Colon (tissue), 2 donors: ENCODE measurements around the gene IL7R.
"Not testable (repeated sequence)": the region's sequence is repeated elsewhere in the genome, so short reads cannot be mapped to it uniquely, and the experiment has no call there.

Experiments used
- FAIRE-seq: peaks from 2 replicates; lab custom pipeline; 2012; peaks lifted over from hg19 to GRCh38; lab: Jason Lieb, UNC
- donor health status: control.
- donor health status: control.

The IL7R gene

DNA sequence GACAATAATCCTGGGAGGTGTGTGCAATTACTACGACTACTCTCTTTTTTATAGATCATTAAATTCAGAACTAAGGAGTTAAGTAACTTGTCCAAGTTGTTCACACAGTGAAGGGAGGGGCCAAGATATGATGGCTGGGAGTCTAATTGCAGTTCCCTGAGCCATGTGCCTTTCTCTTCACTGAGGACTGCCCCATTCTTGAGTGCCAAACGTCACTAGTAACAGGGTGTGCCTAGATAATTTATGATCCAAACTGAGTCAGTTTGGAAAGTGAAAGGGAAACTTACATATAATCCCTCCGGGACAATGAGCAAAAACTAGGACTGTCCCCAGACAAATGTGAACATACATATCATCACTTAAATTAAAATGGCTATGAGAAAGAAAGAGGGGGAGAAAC, 20.2 kb downstream of the IL7R start:
- no peak for FAIRE-seq

DNA sequence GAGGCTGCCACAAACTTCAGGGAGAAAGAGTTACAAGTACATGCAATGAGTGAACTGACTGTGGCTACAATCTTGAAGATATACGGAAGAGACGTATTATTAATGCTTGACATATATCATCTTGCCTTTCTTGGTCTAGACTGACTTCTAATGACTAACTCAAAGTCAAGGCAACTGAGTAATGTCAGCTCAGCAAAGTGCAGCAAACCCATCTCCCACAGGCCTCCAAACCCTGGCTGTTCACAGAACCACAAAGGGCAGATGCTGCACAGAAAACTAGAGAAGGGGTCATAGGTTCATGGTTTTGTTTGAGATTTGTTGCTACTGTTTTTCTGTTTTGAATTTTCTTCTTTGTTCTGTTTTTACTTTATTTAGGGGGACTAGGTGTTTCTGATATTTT, 21.0 kb downstream of the IL7R start:
- no peak for FAIRE-seq

DNA sequence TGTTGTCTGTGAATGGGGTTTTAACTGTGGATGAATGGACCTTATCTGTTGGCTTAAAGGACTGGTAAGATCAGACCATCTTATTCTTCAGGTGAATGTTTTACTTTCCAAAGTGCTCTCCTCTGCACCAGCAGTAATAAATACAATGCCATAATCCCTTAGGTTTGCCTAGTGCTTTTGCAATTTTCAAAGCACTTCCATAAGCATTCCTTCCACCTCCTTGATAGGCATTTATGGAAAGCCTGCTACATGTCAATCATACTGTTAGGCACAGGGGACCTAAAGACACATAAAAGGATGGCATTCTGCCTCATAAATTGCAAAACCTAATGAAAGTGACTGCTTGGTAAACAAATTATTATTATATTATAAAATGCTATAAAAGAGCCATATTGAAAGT, 21.4 kb downstream of the IL7R start:
- no peak for FAIRE-seq

DNA sequence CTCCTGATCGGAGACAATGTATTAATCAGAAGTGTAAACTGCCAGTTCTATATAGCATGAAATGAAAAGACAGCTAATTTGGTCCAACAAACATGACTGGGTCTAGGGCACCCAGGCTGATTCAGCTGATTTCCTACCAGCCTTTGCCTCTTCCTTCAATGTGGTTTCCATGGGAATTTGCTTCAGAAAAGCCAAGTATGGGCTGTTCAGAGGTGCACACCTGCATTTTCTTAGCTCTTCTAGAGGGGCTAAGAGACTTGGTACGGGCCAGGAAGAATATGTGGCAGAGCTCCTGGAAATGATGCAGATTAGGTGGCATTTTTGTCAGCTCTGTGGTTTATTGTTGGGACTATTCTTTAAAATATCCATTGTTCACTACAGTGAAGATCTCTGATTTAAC, 22.4 kb downstream of the IL7R start:
- no peak for FAIRE-seq

DNA sequence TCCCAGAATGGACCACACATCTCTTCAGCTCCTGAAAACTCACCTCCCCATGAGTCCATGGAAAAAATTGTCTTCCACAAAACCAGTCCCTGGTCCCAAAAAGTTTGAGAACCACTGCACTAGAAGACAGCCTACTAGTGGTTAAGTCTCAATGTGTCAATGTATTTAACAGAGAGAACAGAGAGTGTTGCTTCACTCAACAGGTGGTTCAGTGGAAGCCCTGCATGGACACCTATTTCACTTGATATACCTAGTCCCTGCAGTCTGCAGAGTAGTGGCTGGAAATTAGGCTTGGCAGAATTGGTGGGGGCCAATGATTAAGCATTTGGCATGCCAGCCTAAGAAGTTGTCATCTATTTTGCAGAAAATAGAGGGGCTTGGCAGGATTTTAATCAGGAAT, 23.0 kb downstream of the IL7R start:
- no peak for FAIRE-seq

DNA sequence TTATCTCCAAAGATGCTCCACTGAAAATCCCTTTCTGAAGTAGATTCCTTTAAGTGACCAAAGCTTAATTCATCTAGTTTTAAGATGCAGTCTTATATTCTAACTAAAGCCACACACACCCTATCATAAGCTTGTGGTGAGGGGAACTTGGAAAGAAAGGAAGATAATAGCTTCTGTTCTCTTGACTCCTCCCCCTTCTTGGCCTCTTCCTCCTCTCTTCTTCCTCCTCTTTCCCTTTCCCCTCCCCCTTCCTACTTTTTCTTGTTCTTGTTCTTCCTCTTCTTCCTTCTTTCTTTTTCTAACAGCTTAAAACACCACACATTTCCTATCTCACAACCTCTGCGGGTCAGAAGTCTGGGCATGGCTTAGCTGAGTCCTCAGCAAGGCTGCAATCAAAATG, 23.5 kb downstream of the IL7R start:
- no peak for FAIRE-seq

DNA sequence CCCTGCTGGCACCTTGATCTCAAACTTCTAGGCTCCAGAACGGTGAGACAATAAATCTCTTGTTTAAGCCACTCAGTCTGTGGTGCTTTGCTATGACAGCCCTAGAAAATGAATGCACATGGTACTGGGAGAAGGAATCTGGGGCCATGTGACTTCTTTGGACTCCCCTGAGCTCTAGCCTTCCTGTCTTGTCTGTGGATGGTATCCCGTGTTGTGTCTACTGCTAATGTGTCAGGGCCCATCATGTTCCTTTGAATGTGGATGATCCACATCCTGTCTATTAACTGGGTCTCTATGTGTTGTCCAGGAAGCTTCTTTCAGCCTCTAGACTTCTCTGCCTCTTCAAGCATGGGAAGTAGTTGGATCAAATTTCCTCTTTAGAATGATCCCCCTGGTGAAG, 25.1 kb downstream of the IL7R start:
- no peak for FAIRE-seq

DNA sequence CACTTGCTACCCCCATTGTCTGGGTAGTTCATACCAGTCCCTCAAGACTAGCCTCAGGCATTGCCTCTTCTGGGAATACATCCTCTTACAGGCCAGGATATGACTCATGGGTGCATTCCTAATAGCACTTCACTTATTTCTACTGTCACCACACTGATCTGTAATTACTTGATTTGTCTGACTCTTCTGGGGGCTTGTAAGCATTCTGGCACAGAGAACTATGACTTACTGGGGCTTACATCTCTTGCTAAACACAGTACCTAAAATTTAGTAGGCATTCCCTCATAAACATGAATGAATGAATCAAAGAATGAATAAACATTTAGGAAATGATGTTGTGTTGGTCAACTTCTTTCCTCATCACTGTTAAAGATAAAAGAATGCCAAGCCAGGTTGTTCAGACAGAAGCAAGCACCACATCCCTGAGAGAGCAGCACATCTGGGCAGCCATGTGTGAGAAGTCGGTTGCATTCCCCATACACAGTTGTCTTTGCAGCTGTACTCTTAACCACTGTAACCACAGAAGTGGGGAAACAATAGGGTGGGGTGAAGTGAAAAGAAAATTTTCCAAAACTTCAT, 27.6 kb downstream of the IL7R start:
- no peak for FAIRE-seq

DNA sequence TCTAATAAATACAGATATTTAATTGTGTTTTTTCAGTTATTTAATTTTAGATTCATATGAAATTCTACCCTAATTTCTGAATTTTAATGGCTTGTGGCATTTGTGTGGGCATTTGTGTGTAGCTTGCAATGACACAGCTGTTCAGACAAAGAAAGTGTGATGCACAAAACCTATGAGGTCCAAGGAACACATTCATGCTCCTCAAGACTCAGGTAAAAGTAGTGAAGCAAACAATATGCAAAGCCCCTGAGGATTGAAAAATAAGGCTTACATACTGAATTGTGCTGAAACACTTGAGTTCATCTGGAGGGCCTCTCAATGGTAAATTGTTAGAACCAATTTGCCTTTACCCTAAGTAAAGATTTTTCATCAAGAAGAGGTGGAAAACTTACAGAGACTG, 28.1 kb downstream of the IL7R start:
- no peak for FAIRE-seq

DNA sequence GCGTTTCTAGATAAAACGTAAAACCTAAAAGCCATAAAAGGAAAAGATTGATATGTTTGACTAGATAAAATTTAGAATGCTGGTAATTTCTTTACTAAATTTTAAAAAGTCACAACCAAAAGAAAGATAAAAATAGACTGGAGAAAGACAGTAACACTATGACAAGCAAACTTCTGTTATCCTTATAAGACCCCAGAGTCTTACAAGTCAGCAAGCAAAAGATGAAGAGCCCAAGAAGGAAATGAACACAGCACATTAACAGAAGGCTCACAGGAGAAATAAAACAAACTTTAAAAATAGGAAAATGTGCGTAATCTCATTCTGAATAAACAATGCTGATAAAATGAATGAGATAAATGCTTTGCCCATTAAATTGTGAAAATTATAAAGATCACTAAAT, 29.7 kb downstream of the IL7R start:
- FAIRE-seq = no peak

DNA sequence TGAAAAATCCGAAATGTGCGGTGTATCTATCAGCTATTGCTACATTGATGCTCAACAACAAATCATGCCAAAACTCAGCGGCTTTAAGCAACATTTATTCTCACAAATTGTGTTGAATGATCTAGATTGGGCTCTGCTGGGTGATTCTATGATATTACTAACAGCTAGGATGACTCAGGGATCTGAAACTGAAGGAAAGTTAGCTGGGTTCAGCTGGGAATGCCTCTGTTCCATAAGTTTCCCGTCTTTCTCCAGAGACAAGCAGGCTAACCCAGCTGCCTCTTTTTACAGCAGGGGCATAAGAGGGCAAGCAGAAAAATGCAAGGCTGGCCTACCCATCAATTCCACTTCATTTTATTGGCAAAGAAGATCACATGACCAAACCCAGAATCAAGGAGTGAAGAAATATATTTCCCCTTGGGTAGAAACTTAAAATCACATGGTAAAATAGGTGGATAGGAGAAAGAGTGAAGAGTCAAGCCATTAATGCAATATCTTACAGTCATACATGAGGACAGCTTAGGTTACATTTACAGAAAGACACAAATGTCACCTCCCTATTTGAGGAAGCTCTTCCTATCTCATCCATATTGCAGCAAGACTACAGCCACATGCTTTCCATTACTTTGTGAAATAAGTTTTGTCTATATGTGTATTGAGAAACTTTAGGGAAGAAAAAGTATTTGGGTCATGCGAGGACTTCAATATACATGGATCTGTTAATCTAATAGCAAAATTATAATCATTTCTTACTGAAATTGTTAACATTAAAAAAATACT, 30.8 kb downstream of the IL7R start:
- no peak for FAIRE-seq

DNA sequence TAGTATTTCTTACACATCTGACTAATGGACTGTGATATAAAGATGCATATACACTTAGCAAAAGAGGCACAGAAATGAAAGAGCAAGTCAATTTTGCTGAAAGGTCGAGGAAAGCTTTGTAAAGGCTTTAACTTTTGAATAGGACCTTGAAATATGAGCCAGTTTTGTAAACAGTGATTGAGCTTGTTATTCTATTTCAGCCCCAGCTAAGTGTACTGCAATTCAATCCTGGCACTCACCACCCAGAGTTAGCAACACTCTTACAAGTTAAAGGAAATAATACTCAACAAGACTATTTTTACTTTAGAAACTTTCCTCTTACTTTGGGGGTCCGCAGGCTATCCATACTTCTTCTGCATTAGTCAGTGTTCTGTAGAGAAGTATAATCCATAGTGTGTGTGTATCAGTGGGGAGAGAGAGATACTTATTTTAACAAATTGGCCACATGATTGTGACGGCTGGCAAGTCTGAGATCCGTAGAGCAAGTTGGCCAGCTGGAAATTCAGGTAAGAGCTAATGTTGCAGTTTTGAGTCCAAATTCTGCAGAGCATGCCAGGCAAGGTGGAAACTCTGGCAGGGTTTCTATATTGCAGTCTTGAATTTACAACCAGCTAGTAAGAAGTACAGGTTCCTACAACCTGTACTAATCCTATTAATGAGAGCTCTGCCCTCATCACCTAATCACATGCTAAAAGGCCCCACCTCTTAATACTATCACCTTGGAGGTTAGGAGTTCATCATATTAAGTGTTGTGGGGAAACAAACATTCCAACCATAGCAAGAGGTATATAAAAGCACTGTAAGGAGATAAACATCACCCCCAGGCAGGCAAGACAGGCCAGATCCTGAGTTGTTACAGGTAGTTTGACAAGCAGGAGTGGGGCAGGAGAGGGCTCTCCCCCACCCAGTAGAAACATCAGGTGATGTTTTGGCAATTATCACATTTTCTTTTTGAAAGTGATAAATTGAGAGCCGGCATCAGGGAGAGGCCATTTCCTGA, 33.6 kb downstream of the IL7R start:
- FAIRE-seq = no peak

DNA sequence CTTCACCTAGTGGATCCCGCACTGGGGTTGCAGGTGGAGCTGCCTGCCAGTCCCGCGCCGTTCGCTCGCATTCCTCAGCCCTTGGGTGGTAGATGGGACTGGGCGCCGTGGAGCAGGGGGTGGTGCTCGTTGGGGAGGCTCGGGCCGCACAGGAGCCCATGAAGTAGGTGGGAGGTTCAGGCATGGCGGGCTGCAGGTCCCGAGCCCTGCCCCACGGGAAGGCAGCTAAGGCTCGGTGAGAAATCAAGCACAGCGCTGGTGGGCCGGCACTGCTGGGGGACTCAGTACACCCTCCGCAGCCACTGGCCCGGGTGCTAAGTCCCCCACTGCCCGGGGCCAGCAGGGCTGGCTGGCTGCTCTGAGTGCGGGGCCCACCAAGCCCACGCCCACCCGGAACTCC, 36.1 kb downstream of the IL7R start:
- FAIRE-seq = not testable (repeated sequence)

DNA sequence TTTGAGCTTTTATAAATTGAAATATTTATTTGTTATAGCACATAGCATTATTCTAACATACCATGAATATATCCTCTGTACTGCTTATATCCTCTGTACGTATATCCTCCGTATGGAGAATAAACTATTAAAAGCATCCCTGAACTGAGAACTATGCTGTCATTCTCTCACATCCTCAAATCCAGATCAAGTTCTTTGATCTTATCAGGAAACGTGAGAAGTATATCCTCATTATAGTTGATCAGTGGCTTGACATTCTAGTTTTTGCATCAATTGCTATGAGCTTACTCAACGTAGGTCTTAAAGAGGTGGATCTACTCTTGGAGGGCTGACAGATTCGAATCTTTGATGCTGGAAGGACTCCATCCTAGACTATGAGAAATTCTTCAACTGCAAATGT, 37.4 kb downstream of the IL7R start:
- no peak for FAIRE-seq

DNA sequence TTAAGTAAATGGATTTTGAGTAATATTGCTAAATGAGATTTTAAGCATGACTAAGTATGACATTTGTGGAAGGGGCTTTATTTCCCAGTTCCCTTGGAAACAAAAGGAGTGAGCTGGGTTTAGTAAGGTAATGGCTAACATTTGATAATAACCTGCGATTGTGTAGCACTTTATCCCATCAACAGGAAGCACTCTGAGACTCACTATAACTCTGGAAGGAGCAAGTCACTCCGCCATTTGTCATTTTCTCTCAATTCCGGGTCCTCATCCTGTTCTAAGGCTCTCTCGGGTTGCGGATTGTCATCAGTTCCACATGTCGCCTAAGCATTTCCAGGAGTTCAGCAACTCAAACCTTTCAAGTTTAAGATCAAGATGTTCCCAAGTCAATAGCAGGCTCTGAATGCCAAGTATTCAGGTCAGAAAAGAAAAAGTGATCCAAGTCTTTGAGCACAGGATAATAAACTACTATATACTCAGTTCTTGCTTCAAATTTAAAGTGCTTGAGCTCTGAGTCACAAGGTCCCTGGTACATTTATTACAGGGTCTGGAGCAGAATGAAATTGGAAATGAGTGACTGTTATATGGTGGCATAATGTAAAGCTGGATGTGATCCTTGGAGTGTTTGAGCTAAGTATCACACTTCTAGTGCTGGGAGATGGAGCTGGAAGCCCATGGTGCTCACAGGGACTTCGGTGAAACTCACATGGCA, 42.4 kb downstream of the IL7R start:
- no peak for FAIRE-seq

DNA sequence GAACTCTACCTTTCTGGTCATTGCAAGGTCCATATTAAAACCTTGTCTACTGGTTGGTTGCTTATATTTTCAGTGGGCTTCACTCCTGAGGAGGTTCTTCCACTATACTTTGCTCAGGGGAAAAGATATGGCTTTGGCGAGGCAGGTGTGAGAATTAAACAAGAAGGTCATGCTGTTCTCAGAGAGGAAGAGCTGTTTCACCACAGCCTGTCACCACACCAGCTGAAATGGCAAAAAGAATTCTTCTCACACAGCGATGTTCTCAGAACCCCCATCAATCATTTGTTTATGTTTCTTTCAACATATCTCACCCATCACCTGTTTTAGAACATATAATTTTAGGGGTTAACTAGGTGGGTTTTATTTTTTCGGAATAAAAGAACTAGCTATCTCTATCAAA, 43.1 kb downstream of the IL7R start:
- FAIRE-seq = no peak

DNA sequence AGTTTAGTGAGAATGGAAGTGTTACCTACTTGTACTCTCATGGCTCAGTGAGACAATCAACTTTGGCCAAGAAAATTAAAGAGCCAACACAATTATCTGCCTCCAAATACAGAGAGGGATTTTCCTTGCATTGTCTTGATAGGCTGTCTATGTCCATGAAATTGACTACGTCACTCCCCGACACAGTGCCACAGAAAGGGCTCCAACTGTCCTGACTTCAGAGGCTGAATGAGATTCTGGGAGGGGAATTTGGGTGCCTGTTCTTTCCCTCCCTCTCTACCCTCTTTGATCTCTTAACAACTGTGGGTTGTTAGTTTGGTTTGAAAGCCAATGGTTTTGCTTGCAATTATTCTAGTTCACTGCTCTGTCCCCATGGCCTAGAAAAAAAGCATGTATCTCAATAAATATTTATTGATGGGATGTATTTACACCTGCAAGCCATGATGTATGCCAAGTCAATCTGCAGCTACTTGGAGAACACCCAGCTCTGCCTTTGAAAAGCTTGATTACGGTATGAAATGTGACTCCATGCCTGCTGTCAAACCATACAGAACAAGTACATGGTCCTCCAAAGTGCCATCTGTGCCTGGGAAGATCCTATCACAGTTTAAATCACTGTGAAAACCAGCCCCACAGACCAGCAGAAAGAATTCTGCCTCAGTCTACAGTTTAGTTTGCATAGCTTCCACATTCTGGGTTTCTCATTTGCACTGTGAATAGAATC, 44.4 kb downstream of the IL7R start:
- no peak for FAIRE-seq

DNA sequence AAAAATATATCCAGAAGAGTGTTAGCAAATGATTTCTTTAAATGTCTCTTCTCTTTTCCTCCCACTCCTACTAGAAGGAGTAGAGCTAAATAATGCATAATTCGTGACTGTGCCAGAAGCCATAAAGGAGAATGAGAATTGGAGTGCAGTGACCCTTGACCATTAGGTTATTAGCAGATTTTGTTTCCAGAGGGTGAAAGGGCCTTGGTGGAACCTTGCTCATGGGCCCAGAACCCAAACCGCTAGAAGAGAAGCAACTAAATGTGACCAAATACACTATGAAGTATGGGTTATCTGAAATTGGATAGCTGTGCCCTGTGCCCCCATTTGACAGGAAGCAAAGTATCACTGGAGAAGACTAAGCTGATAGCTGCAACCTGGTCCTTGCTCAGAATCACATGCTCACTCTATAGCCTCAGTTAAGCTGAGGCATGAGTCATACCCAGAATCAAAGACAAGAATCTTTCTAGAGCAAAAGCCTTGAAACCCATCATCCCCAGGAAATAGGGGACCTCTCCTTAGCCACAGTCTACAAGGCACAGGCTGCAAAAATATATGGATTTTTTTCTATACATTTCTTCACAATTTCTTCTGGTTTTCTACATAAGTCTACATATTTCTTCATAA, 45.5 kb downstream of the IL7R start:
- no peak for FAIRE-seq

DNA sequence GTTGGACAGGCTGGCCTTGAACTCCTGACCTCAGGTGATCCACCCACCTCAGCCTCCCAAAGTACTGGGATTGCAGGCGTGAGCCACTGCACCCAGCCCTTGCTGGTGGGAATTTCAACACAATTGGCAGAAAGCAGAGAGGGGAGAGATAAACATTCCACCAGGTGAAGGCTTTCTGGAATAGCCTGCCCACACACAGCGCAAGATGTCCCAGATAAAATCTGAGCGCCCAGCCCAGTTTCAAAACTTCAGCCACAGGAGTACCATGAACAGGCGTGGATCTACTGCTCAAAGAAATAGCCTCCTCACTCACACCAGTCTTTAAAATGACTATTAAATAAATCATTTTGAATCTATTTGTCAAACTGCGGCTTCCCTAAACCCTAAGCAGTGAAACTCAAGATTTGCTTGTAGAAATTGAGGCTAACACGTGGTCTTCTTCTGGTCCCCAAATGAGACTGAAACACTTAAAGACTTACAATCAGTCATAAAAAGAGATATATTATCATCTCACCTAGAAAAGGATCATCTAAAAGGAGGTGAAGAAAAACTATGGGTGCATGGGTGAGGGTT, 47.0 kb downstream of the IL7R start:
- FAIRE-seq = no peak

DNA sequence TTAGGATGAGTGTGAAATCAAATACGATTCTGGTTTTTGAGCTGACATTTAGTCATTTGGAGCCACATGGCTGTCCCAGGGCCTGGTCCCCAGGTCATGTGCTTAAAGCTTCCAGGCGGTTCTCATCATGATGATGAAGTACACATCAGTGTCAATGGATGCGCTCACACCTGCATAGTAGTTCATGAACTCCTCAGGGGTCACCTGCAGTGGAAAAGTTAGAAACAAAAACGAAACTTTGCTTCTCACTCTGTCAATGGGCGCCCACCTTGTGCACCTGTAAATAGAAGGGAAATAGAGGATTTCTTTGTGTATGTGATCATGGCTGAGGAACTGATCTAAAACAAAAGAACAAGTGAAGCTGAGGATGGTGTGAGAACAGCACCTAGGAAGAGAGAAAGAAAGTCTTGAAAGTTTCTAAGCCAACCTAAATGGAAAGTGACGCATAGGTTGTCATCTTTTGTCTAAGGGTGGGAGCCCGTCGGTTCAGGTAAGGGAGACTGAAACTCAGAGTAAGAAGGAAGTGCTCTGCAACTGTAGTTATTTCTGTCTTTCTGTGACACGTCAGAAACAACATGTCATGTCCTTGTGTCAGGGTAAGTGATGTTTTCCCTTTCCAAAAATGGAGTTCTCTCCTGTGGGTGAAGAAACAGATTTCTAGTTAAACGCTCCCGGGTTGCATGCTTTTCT, 47.9 kb downstream of the IL7R start:
- no peak for FAIRE-seq
